ENCODE results near the gene STARD3. TPM values are rescaled to one million over a fixed set of nuclear protein-coding genes. Genes with fewer than 3 reads are reported as not detected.

STARD3 gene
- total and polyA plus RNA-seq, 4 donors = 27.4 to 79.7 (median 64.8) TPM

- DNase-seq (peak; percentile 68 to 81 (median 69)), ATAC-seq (ENCODE audit: insufficient read depth, low FRiP score) (peak; percentile 50)
- Histone ChIP-seq H3K27ac (ENCODE audit: low read depth in 1 of 2, low read length in 1 of 2) (peak within 1 kb of the TSS; percentile 58 to 91), H3K9me3 (ENCODE audit: control insufficient read depth in 4 of 4, insufficient read depth in 3 of 4, low read length in 3 of 4) (no peaks in the 10 kb centered on the region), H3K27me3 (ENCODE audit: control insufficient read depth in 3 of 3, insufficient read depth in 3 of 3, low read length in 2 of 3) (peaks cover 0 to 10% (median 7%) of the 10 kb centered on the region in 3 donors), H3K4me3 (no peak within 1 kb of the TSS), H3K4me1 (ENCODE audit: control insufficient read depth in 5 of 5, insufficient read depth in 5 of 5, low read length in 5 of 5) (peaks cover 0 to 25% (median 0%) of the 10 kb centered on the region in 5 donors), H3K9ac (ENCODE audit: insufficient read depth in 1 of 2, low read length in 2 of 2) (no peak within 1 kb of the TSS), H3K36me3 (ENCODE audit: control insufficient read depth in 4 of 4, insufficient read depth in 4 of 4, low read length in 4 of 4) (no peaks in the 10 kb centered on the region)
- peak; percentile 54 for TF ChIP-seq CTCF (IDR thresholded peaks at IDR 0.05; ENCODE audit: control extremely low read depth, extremely low read depth)
- WGBS, 2 donors = 2 to 3% methylated on average over 69 to 85 of the region's 85 CpGs
These were observed 31.3 kb downstream of the STARD3 start, which contains the start of gene PNMT for GRCh38 chr17:39667945-39668924. Gene PNMT, plus strand, starts transcription at chr17:39668453. Its CDS starts 23 bp downstream, at chr17:39668476.

DNA sequence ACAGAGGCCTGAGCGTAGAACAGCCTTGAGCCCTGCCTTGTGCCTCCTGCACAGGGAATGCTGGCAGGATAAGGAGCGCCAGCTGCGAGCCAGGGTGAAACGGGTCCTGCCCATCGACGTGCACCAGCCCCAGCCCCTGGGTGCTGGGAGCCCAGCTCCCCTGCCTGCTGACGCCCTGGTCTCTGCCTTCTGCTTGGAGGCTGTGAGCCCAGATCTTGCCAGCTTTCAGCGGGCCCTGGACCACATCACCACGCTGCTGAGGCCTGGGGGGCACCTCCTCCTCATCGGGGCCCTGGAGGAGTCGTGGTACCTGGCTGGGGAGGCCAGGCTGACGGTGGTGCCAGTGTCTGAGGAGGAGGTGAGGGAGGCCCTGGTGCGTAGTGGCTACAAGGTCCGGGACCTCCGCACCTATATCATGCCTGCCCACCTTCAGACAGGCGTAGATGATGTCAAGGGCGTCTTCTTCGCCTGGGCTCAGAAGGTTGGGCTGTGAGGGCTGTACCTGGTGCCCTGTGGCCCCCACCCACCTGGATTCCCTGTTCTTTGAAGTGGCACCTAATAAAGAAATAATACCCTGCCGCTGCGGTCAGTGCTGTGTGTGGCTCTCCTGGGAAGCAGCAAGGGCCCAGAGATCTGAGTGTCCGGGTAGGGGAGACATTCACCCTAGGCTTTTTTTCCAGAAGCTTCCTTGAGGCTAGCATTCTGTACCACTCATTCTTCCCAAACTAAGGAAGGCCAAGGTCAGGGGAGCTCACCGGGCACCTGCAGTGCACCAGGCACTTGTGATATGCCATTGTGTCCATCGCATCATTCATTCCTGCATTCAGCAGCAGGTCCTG is 33.2 kb downstream of the STARD3 start:
- H3K4me3 ChIP-seq = no peak overlapping the region
- no peak for TF ChIP-seq CTCF (IDR thresholded peaks at IDR 0.05; ENCODE audit: control extremely low read depth, extremely low read depth)
- peaks cover 0 to 10% (median 7%) of the 10 kb centered on the region in 3 donors for H3K27me3 ChIP-seq (ENCODE audit: control insufficient read depth in 3 of 3, insufficient read depth in 3 of 3, low read length in 2 of 3)
- 92 to 95% methylated on average over 22 to 23 of the region's 23 CpGs for WGBS, 2 donors
- H3K36me3 ChIP-seq (ENCODE audit: control insufficient read depth in 4 of 4, insufficient read depth in 4 of 4, low read length in 4 of 4) = no peaks in the 10 kb centered on the region
- no peak overlapping the region for H3K9ac ChIP-seq (ENCODE audit: insufficient read depth in 1 of 2, low read length in 2 of 2)
- no peak overlapping the region for H3K27ac ChIP-seq (ENCODE audit: low read depth in 1 of 2, low read length in 1 of 2)
- DNase-seq (no peak), ATAC-seq (ENCODE audit: insufficient read depth, low FRiP score) (no peak)
- no peaks in the 10 kb centered on the region for H3K9me3 ChIP-seq (ENCODE audit: control insufficient read depth in 4 of 4, insufficient read depth in 3 of 4, low read length in 3 of 4)
- peaks cover 0 to 23% (median 9%) of the 10 kb centered on the region in 5 donors for H3K4me1 ChIP-seq (ENCODE audit: control insufficient read depth in 5 of 5, insufficient read depth in 5 of 5, low read length in 5 of 5)

DNA sequence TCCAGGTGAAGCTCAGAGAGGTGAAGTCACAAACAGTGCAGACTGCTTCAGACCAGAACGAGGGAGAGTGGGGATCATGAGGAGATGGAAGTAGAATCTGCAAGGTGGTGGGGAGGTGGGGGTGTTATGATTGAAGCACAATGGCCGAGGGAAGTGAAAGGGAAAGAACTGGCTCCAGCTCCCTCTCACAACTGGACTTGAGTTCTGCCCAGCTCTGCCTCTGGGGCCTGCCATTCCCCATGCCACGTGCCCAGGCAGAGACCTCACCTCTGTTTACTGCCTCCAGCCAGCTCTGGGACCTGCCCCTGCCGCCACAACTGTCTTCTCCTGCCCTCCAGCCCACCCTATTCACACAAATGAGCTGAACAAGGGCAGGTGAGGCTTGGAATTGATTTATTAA is 33.8 kb downstream of the STARD3 start:
- no peak for TF ChIP-seq CTCF (IDR thresholded peaks at IDR 0.05; ENCODE audit: control extremely low read depth, extremely low read depth)
- ATAC-seq (ENCODE audit: insufficient read depth, low FRiP score) (no peak), DNase-seq (no peak)
- Histone ChIP-seq H3K27me3 (ENCODE audit: control insufficient read depth in 3 of 3, insufficient read depth in 3 of 3, low read length in 2 of 3) (peaks cover 0 to 10% (median 7%) of the 10 kb centered on the region in 3 donors), H3K4me1 (ENCODE audit: control insufficient read depth in 5 of 5, insufficient read depth in 5 of 5, low read length in 5 of 5) (peaks cover 0 to 25% (median 9%) of the 10 kb centered on the region in 5 donors), H3K4me3 (no peak overlapping the region), H3K9ac (ENCODE audit: insufficient read depth in 1 of 2, low read length in 2 of 2) (no peak overlapping the region), H3K9me3 (ENCODE audit: control insufficient read depth in 4 of 4, insufficient read depth in 3 of 4, low read length in 3 of 4) (no peaks in the 10 kb centered on the region), H3K27ac (ENCODE audit: low read depth in 1 of 2, low read length in 1 of 2) (peak overlapping the region in 1 of 2 donors; percentile 64), H3K36me3 (ENCODE audit: control insufficient read depth in 4 of 4, insufficient read depth in 4 of 4, low read length in 4 of 4) (no peaks in the 10 kb centered on the region)
- WGBS, 2 donors = 62 to 63% methylated on average over 4 of the region's 4 CpGs

Data from lung (tissue), 12 donors.